ENCODE results near the gene TBATA. TPM values are rescaled to one million over a fixed set of nuclear protein-coding genes. Genes with fewer than 3 reads are reported as not detected.
"Not testable (repeated sequence)": the region's sequence is repeated elsewhere in the genome, so short reads cannot be mapped to it uniquely, and the experiment has no call there.

TBATA gene
- total RNA-seq, 2 donors from 2014 or later: not detected

- not testable (repeated sequence) for H3K27ac Mint-ChIP-seq; ATAC-seq; H3K4me1 Mint-ChIP-seq (ENCODE audit: low read depth in 2 of 2); H3K4me3 Mint-ChIP-seq; H3K9me3 Mint-ChIP-seq; DNase-seq (ENCODE audit: low spot score); H3K36me3 Mint-ChIP-seq; H3K27me3 Mint-ChIP-seq
Measured at GRCh38 chr10:70770516-70770915, 14.7 kb downstream of the TBATA start.

GRCh38 chr10:70770001-70770400 lies 15.2 kb downstream of the TBATA start:
- DNase-seq (ENCODE audit: low spot score) (no peak), ATAC-seq (no peak)
- H3K36me3 Mint-ChIP-seq: peaks cover 4% of the 10 kb centered on the region
- H3K27ac Mint-ChIP-seq: no peak overlapping the region
- no peak overlapping the region for H3K4me3 Mint-ChIP-seq
- H3K27me3 Mint-ChIP-seq: no peaks in the 10 kb centered on the region
- H3K4me1 Mint-ChIP-seq (ENCODE audit: low read depth in 2 of 2): no peaks in the 10 kb centered on the region
- no peaks in the 10 kb centered on the region for H3K9me3 Mint-ChIP-seq

GRCh38 chr10:70769121-70769520 lies 16.1 kb downstream of the TBATA start:
- DNase-seq (ENCODE audit: low spot score): no peak
- H3K4me3 Mint-ChIP-seq: no peak overlapping the region
- no peaks in the 10 kb centered on the region for H3K27me3 Mint-ChIP-seq
- no peaks in the 10 kb centered on the region for H3K4me1 Mint-ChIP-seq (ENCODE audit: low read depth in 2 of 2)
- no peak for ATAC-seq
- no peak overlapping the region for H3K27ac Mint-ChIP-seq
- H3K36me3 Mint-ChIP-seq: peaks cover 6% of the 10 kb centered on the region
- H3K9me3 Mint-ChIP-seq: no peaks in the 10 kb centered on the region

- H3K27ac Mint-ChIP-seq; H3K27me3 Mint-ChIP-seq; H3K36me3 Mint-ChIP-seq; H3K9me3 Mint-ChIP-seq; ATAC-seq; H3K4me3 Mint-ChIP-seq; H3K4me1 Mint-ChIP-seq (ENCODE audit: low read depth in 2 of 2): not testable (repeated sequence)
- peak; percentile 12 for DNase-seq (ENCODE audit: low spot score)
Measured at GRCh38 chr10:70768026-70768685, 17.0 kb downstream of the TBATA start.

- H3K4me3 Mint-ChIP-seq: no peak overlapping the region
- no peak overlapping the region for H3K27ac Mint-ChIP-seq
- no peaks in the 10 kb centered on the region for H3K9me3 Mint-ChIP-seq
- peaks cover 6% of the 10 kb centered on the region for H3K36me3 Mint-ChIP-seq
- peaks cover 0 to 5% of the 10 kb centered on the region in 2 donors for H3K4me1 Mint-ChIP-seq (ENCODE audit: low read depth in 2 of 2)
- ATAC-seq (no peak), DNase-seq (ENCODE audit: low spot score) (peak; percentile 35)
- H3K27me3 Mint-ChIP-seq: no peaks in the 10 kb centered on the region
Measured at GRCh38 chr10:70765794-70766594, 19.2 kb downstream of the TBATA start.

GRCh38 chr10:70763567-70763966 lies 21.6 kb downstream of the TBATA start:
- Mint-ChIP-seq H3K4me1 (ENCODE audit: low read depth in 2 of 2) (peaks cover 9 to 13% of the 10 kb centered on the region in 2 donors), H3K36me3 (peaks cover 6% of the 10 kb centered on the region), H3K4me3 (no peak overlapping the region), H3K9me3 (no peaks in the 10 kb centered on the region), H3K27me3 (no peaks in the 10 kb centered on the region), H3K27ac (no peak overlapping the region)
- ATAC-seq (no peak), DNase-seq (ENCODE audit: low spot score) (peak; percentile 18)

- ATAC-seq (no peak), DNase-seq (ENCODE audit: low spot score) (peak; percentile 39)
- no peak overlapping the region for H3K4me3 Mint-ChIP-seq
- peaks cover 6% of the 10 kb centered on the region for H3K36me3 Mint-ChIP-seq
- H3K4me1 Mint-ChIP-seq (ENCODE audit: low read depth in 2 of 2): peaks cover 10 to 14% of the 10 kb centered on the region in 2 donors
- H3K27ac Mint-ChIP-seq: no peak overlapping the region
- H3K9me3 Mint-ChIP-seq: no peaks in the 10 kb centered on the region
- H3K27me3 Mint-ChIP-seq: no peaks in the 10 kb centered on the region
Measured at GRCh38 chr10:70762441-70763175, 22.6 kb downstream of the TBATA start.

GRCh38 chr10:70761727-70762350 lies 23.3 kb downstream of the TBATA start:
- Mint-ChIP-seq H3K4me3 (no peak overlapping the region), H3K27ac (peak overlapping the region in 1 of 2 donors; percentile 27), H3K4me1 (ENCODE audit: low read depth in 2 of 2) (peaks cover 10 to 14% of the 10 kb centered on the region in 2 donors), H3K9me3 (no peaks in the 10 kb centered on the region), H3K27me3 (no peaks in the 10 kb centered on the region), H3K36me3 (peaks cover 6% of the 10 kb centered on the region)
- DNase-seq (ENCODE audit: low spot score): peak; percentile 25
- ATAC-seq: no peak

- DNase-seq (ENCODE audit: low spot score): peak; percentile 56
- Mint-ChIP-seq H3K4me3 (no peak overlapping the region), H3K36me3 (peaks cover 6% of the 10 kb centered on the region), H3K4me1 (ENCODE audit: low read depth in 2 of 2) (peaks cover 10 to 14% of the 10 kb centered on the region in 2 donors), H3K27me3 (no peaks in the 10 kb centered on the region), H3K27ac (peak overlapping the region in 1 of 2 donors; percentile 27), H3K9me3 (no peaks in the 10 kb centered on the region)
- ATAC-seq: no peak
Measured at GRCh38 chr10:70761031-70761601, 24.1 kb downstream of the TBATA start.

- DNase-seq (ENCODE audit: low spot score) (peak; percentile 60), ATAC-seq (no peak)
- H3K9me3 Mint-ChIP-seq: no peaks in the 10 kb centered on the region
- peaks cover 10 to 14% of the 10 kb centered on the region in 2 donors for H3K4me1 Mint-ChIP-seq (ENCODE audit: low read depth in 2 of 2)
- H3K4me3 Mint-ChIP-seq: no peak overlapping the region
- peaks cover 5% of the 10 kb centered on the region for H3K36me3 Mint-ChIP-seq
- H3K27me3 Mint-ChIP-seq: no peaks in the 10 kb centered on the region
- H3K27ac Mint-ChIP-seq: no peak overlapping the region
Measured at GRCh38 chr10:70760271-70760787, 24.8 kb downstream of the TBATA start.

- no peaks in the 10 kb centered on the region for H3K27me3 Mint-ChIP-seq
- H3K4me1 Mint-ChIP-seq (ENCODE audit: low read depth in 2 of 2): peaks cover 10 to 14% of the 10 kb centered on the region in 2 donors
- H3K4me3 Mint-ChIP-seq: no peak overlapping the region
- H3K36me3 Mint-ChIP-seq: no peaks in the 10 kb centered on the region
- H3K27ac Mint-ChIP-seq: no peak overlapping the region
- ATAC-seq (no peak), DNase-seq (ENCODE audit: low spot score) (peak; percentile 42)
- no peaks in the 10 kb centered on the region for H3K9me3 Mint-ChIP-seq
Measured at GRCh38 chr10:70759781-70760180, 25.4 kb downstream of the TBATA start.

GRCh38 chr10:70758757-70759514 lies 26.2 kb downstream of the TBATA start:
- H3K27ac Mint-ChIP-seq: peak overlapping the region; percentile 20 to 58
- no peaks in the 10 kb centered on the region for H3K27me3 Mint-ChIP-seq
- H3K4me3 Mint-ChIP-seq: no peak overlapping the region

More at GRCh38 chr10:70758757-70759514, 26.2 kb downstream of the TBATA start:
- Mint-ChIP-seq H3K4me1 (ENCODE audit: low read depth in 2 of 2) (peaks cover 10 to 19% of the 10 kb centered on the region in 2 donors), H3K9me3 (no peaks in the 10 kb centered on the region), H3K36me3 (no peaks in the 10 kb centered on the region)
- DNase-seq (ENCODE audit: low spot score): peak; percentile 69
- ATAC-seq: peak; percentile 63
